ENCODE results near the gene OPN1LW. TPM values are rescaled to one million over a fixed set of nuclear protein-coding genes. Genes with fewer than 3 reads are reported as not detected.

The OPN1LW gene
- total RNA-seq, 1 donor: not detected

DNA sequence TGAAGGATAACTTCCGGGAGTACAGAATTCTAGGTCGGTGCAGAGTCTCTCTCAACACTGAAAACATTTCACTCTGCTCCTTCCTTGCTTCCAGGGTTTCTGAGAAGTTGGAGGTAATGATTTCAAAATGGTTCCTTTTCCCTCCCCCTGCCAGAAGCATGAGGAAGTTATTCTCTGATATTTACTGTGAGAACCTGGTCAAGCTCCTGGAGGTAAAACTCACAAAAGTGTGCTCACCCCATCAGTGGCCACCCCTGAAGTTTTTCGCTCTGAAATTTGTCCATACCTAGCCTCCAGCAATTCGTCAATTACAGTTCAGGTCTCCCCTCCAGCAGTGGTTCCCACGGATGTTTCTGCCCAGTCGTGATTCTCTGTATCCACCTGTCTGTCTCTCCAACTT, 30.3 kb upstream of the OPN1LW start:
- TF ChIP-seq, protein P1, sequence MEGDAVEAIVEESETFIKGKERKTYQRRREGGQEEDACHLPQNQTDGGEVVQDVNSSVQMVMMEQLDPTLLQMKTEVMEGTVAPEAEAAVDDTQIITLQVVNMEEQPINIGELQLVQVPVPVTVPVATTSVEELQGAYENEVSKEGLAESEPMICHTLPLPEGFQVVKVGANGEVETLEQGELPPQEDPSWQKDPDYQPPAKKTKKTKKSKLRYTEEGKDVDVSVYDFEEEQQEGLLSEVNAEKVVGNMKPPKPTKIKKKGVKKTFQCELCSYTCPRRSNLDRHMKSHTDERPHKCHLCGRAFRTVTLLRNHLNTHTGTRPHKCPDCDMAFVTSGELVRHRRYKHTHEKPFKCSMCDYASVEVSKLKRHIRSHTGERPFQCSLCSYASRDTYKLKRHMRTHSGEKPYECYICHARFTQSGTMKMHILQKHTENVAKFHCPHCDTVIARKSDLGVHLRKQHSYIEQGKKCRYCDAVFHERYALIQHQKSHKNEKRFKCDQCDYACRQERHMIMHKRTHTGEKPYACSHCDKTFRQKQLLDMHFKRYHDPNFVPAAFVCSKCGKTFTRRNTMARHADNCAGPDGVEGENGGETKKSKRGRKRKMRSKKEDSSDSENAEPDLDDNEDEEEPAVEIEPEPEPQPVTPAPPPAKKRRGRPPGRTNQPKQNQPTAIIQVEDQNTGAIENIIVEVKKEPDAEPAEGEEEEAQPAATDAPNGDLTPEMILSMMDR (IDR thresholded peaks at IDR 0.05; ENCODE audit: insufficient read depth, low read depth, low read length): no peak
- no peak overlapping the region for H3K4me3 ChIP-seq (ENCODE audit: low read depth, low read length)
- DNase-seq (ENCODE audit: low read depth): no peak

DNA sequence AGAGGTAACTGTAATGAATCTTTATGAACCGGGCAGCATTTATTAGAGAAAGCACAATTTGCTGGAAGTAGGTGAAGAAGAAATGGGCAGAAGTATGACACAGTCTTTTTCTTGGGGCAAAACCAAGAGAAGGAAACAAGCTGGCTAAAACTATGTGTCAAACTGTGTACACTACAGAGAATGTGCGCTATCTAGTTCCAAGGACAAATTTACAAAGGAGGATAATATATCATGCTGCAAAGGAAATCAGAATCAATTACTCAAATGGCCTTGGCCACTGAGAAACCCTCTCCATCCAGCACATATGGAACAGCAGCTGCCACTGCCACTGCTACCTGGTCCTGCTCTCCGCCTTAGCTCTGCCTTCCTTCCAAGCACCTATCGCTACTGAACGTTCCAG, 29.4 kb upstream of the OPN1LW start:
- TF ChIP-seq, protein P1 (IDR thresholded peaks at IDR 0.05; ENCODE audit: insufficient read depth, low read depth, low read length): no peak
- DNase-seq (ENCODE audit: low read depth): no peak
- no peak overlapping the region for H3K4me3 ChIP-seq (ENCODE audit: low read depth, low read length)

DNA sequence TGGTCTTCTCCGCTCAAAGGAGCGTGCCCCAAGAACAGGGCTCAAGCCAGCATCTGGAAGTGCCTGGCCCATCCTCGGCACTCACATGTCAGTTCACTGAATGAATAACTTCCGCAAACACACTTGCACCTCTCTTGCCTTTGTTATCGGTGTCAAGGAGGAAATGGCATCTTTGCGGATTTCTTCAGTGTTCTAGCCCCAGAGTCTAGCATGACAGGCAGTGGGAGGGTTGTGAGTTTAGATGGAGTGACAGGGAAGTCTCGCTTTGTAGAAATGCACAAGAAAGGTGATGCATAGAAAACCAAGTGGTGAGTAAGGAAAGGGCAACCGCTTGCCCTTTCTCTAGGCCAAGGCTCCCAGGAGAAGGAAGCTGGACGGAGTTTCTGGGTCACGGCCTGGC, 29.0 kb upstream of the OPN1LW start:
- no peak for DNase-seq (ENCODE audit: low read depth)
- H3K4me3 ChIP-seq (ENCODE audit: low read depth, low read length): no peak overlapping the region
- TF ChIP-seq, protein P1 (IDR thresholded peaks at IDR 0.05; ENCODE audit: insufficient read depth, low read depth, low read length): no peak

- TF ChIP-seq, protein P1 (IDR thresholded peaks at IDR 0.05; ENCODE audit: insufficient read depth, low read depth, low read length): no peak
- no peak for DNase-seq (ENCODE audit: low read depth)
- H3K4me3 ChIP-seq (ENCODE audit: low read depth, low read length): no peak overlapping the region
Observed at GRCh38 chrX:154115750-154116149, 28.3 kb upstream of the OPN1LW start.

- TF ChIP-seq, protein P1 (IDR thresholded peaks at IDR 0.05; ENCODE audit: insufficient read depth, low read depth, low read length): no peak
- no peak overlapping the region for H3K4me3 ChIP-seq (ENCODE audit: low read depth, low read length)
- no peak for DNase-seq (ENCODE audit: low read depth)
Observed at GRCh38 chrX:154116426-154117211, 27.4 kb upstream of the OPN1LW start.

GRCh38 chrX:154117566-154117965, 26.5 kb upstream of the OPN1LW start:
- TF ChIP-seq, protein P1 (IDR thresholded peaks at IDR 0.05; ENCODE audit: insufficient read depth, low read depth, low read length): no peak
- no peak overlapping the region for H3K4me3 ChIP-seq (ENCODE audit: low read depth, low read length)
- DNase-seq (ENCODE audit: low read depth): no peak

DNA sequence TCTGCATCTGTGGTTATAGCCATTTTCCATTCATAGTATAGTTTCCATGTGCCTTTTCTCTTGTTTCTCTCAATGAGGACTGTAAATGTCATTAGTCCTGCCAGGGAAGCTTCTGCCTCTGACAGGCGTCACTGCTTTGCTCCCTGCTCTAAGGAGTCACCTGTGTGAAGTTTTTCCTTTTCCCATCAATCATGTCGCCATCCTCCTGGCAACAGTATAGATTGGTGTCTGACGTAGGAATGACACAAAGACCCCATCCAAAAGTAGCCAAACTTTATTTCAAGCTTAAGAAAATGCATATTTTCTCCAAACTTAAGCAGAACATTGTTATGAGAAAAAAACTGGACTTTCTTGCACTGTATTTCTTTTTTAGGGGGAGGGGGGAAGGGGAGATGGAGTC, 23.5 kb upstream of the OPN1LW start:
- DNase-seq (ENCODE audit: low read depth): no peak
- TF ChIP-seq, protein P1 (IDR thresholded peaks at IDR 0.05; ENCODE audit: insufficient read depth, low read depth, low read length): no peak
- H3K4me3 ChIP-seq (ENCODE audit: low read depth, low read length): no peak overlapping the region

Data from fibroblast of villous mesenchyme (primary cell).